ENCODE measurements around the gene GNG12.

GRCh38 chr1:67708606-67709005 lies 124.7 kb downstream of the GNG12 start:
- no peak for TF ChIP-seq POLR2A (IDR thresholded peaks at IDR 0.05)
- TF ChIP-seq, protein P1, sequence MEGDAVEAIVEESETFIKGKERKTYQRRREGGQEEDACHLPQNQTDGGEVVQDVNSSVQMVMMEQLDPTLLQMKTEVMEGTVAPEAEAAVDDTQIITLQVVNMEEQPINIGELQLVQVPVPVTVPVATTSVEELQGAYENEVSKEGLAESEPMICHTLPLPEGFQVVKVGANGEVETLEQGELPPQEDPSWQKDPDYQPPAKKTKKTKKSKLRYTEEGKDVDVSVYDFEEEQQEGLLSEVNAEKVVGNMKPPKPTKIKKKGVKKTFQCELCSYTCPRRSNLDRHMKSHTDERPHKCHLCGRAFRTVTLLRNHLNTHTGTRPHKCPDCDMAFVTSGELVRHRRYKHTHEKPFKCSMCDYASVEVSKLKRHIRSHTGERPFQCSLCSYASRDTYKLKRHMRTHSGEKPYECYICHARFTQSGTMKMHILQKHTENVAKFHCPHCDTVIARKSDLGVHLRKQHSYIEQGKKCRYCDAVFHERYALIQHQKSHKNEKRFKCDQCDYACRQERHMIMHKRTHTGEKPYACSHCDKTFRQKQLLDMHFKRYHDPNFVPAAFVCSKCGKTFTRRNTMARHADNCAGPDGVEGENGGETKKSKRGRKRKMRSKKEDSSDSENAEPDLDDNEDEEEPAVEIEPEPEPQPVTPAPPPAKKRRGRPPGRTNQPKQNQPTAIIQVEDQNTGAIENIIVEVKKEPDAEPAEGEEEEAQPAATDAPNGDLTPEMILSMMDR (IDR thresholded peaks at IDR 0.05) = no peak
- peak in 1 of 2 donors; percentile 46 for TF ChIP-seq POLR2AphosphoS5 (IDR thresholded peaks at IDR 0.05; ENCODE audit: insufficient read depth in 1 of 2, low read depth in 1 of 2)
